Right ventricle myocardium superior (tissue), 1 donor: ENCODE measurements around the gene SPAM1. TPM values are rescaled to one million over a fixed set of nuclear protein-coding genes. Genes with fewer than 3 reads are reported as not detected.

Experiments used
- ATAC-seq: fragments of 200-7000 bp; cut with Tn5 transposase; one replicate; pipeline ENCODE4 v1.9.1; 2020; ENCODE audit warnings: mild to moderate bottlenecking; ENCODE audit not compliant: poor library complexity
- DNase-seq: peaks from one replicate; pipeline ENCODE4 v3.0.0-alpha.2; 2020
- intact Hi-C: fragments of 100-400 bp; cut with DNase I; formaldehyde crosslinking; loops from one replicate; pipeline ENCODE4 v1.11.2; 2022
- total RNA-seq: library from RNA; stranded (reverse); fragmentation: NEBNext Ultra II Directional; extraction: Animal tissue kit (Norgen Biotek cat#: 25700); gene quantifications from one replicate; pipeline ENCODE4 v1.2.1, GENCODE V29; 2021
- donor health status: DM: no; HTN: yes; CAD: no; lungs with severe emphysema.

The SPAM1 gene
- total RNA-seq, 1 donor from 2014 or later = not detected

GRCh38 chr7:123941391-123942180 lies 16.5 kb downstream of the SPAM1 start:
- ATAC-seq = no peak
- no peak for DNase-seq
- intact Hi-C loops = no loop called here

- no peak for ATAC-seq
- intact Hi-C loops = no loop called here
- DNase-seq = no peak
These were observed 19.4 kb downstream of the SPAM1 start for GRCh38 chr7:123944395-123944794.

- intact Hi-C loops = no loop called here
- ATAC-seq (no peak), DNase-seq (no peak)
These were observed 20.9 kb downstream of the SPAM1 start for GRCh38 chr7:123945938-123946337.

GRCh38 chr7:123948136-123948535 lies 23.1 kb downstream of the SPAM1 start:
- ATAC-seq = no peak
- intact Hi-C loops = no loop called here
- no peak for DNase-seq

- DNase-seq (no peak), ATAC-seq (no peak)
- intact Hi-C loops = no loop called here
These were observed 33.2 kb downstream of the SPAM1 start for GRCh38 chr7:123958186-123958703.

- DNase-seq = no peak
- intact Hi-C loops = no loop called here
- no peak for ATAC-seq
These were observed 36.7 kb downstream of the SPAM1 start for GRCh38 chr7:123961771-123962170.

GRCh38 chr7:123966936-123967335 lies 41.9 kb downstream of the SPAM1 start:
- DNase-seq = no peak
- intact Hi-C loops = no loop called here
- ATAC-seq = no peak

GRCh38 chr7:123972045-123972444 lies 47.0 kb downstream of the SPAM1 start:
- intact Hi-C loops = no loop called here
- DNase-seq (no peak), ATAC-seq (no peak)

GRCh38 chr7:123972831-123973230 lies 47.8 kb downstream of the SPAM1 start:
- DNase-seq = no peak
- no peak for ATAC-seq
- intact Hi-C loops = no loop called here

- ATAC-seq (no peak), DNase-seq (no peak)
- intact Hi-C loops = no loop called here
These were observed 49.4 kb downstream of the SPAM1 start for GRCh38 chr7:123974326-123974908.

GRCh38 chr7:123975084-123975483 lies 50.0 kb downstream of the SPAM1 start:
- intact Hi-C loops = no loop called here
- DNase-seq (no peak), ATAC-seq (no peak)

GRCh38 chr7:123977081-123977480 lies 52.0 kb downstream of the SPAM1 start:
- intact Hi-C loops = no loop called here
- ATAC-seq (no peak), DNase-seq (no peak)

GRCh38 chr7:123979876-123980275 lies 54.8 kb downstream of the SPAM1 start:
- intact Hi-C loops = no loop called here
- ATAC-seq = no peak
- no peak for DNase-seq

- intact Hi-C loops = no loop called here
- ATAC-seq (no peak), DNase-seq (no peak)
These were observed 62.4 kb downstream of the SPAM1 start for GRCh38 chr7:123987445-123987844.

- intact Hi-C loops = no loop called here
- ATAC-seq (no peak), DNase-seq (no peak)
These were observed 68.0 kb downstream of the SPAM1 start for GRCh38 chr7:123992913-123993518.

- ATAC-seq = no peak
- DNase-seq = no peak
- intact Hi-C loops = no loop called here
These were observed 69.0 kb downstream of the SPAM1 start for GRCh38 chr7:123993996-123994395.

GRCh38 chr7:123994449-123994848 lies 69.4 kb downstream of the SPAM1 start:
- ATAC-seq (no peak), DNase-seq (no peak)
- intact Hi-C loops = no loop called here

- no peak for ATAC-seq
- intact Hi-C loops = no loop called here
- no peak for DNase-seq
These were observed 70.7 kb downstream of the SPAM1 start for GRCh38 chr7:123995617-123996326.

GRCh38 chr7:123996327-123996625 lies 71.2 kb downstream of the SPAM1 start:
- ATAC-seq = no peak

GRCh38 chr7:123998921-123999320 lies 73.9 kb downstream of the SPAM1 start:
- DNase-seq (no peak), ATAC-seq (no peak)
- intact Hi-C loops = no loop called here

More at GRCh38 chr7:123996327-123996625, 71.2 kb downstream of the SPAM1 start:
- DNase-seq = no peak
- intact Hi-C loops = no loop called here
